RWPE2 (cell line): ENCODE results near the gene NPEPL1.
"Not testable (repeated sequence)": the region's sequence is repeated elsewhere in the genome, so short reads cannot be mapped to it uniquely, and the experiment has no call there.

Experiments
- ATAC-seq: fragments of 200-7000 bp; cut with Tn5 transposase; 3 replicates; pipeline ENCODE4 v1.9.1; 2021; ENCODE audit warnings: low read depth
- DNase-seq: peaks from one replicate; pipeline ENCODE4 v3.0.0-alpha.2; 2020; ENCODE audit warnings: low spot score
- H3K27ac ChIP-seq: fragments of 450-650 bp; 2 replicates; pipeline ENCODE4 v1.5.1; 2017; ENCODE audit warnings: mild to moderate bottlenecking; ENCODE audit not compliant: poor library complexity, severe bottlenecking
- H3K27me3 ChIP-seq: fragments of 250-450 bp; sonication (Bioruptor Pico); 2 replicates; pipeline ENCODE4 v1.5.1; 2021; ENCODE audit warnings: mild to moderate bottlenecking, moderate library complexity; ENCODE audit not compliant: insufficient read depth, poor library complexity, severe bottlenecking
- H3K36me3 ChIP-seq: fragments of 250-450 bp; sonication (Bioruptor Pico); 2 replicates; pipeline ENCODE4 v1.5.1; 2020; ENCODE audit warnings: low read depth, mild to moderate bottlenecking, moderate library complexity
- H3K4me1 ChIP-seq: fragments of 250-450 bp; sonication (Bioruptor Pico); 2 replicates; pipeline ENCODE4 v1.5.1; 2021; ENCODE audit warnings: mild to moderate bottlenecking, moderate library complexity; ENCODE audit not compliant: insufficient read depth, poor library complexity, severe bottlenecking
- H3K4me3 ChIP-seq: fragments of 250-450 bp; sonication (Bioruptor Pico); 2 replicates; pipeline ENCODE4 v1.5.1; 2021; ENCODE audit warnings: mild to moderate bottlenecking, moderate library complexity; ENCODE audit not compliant: severe bottlenecking
- H3K9me3 ChIP-seq: fragments of 250-450 bp; sonication (Bioruptor Pico); 2 replicates; pipeline ENCODE4 v1.5.1; 2021; ENCODE audit warnings: mild to moderate bottlenecking, moderate library complexity; ENCODE audit not compliant: severe bottlenecking
- TF ChIP-seq, protein P1 (sequence below): fragments of 450-650 bp; IDR thresholded peaks from one replicate; pipeline ENCODE4 v1.5.1; 2017; ENCODE audit warnings: mild to moderate bottlenecking, moderate library complexity; ENCODE audit not compliant: poor library complexity, severe bottlenecking

NPEPL1 gene

DNA sequence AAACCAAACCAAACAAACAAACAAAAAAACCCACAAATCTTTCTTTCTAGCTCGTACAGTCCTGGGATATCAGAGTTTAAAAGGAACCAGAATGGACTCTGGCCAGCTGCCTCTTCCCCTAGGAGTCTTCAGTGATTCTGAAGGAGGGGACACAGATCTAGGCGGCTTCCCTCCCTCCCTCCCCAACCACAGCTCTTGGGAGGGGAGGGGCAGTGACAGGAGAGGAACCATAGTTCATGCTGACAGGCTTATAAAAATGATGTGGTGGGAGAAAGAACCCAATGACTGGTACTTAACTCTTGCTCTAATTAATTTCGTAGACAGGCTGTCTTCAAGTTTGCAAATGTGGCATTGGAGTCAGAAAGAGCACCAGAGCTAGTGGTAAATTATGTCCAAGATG lies 56.0 kb downstream of the NPEPL1 start:
- ATAC-seq, result no peak
- H3K27me3 ChIP-seq, result peaks cover 61% of the 10 kb centered on the region

DNA sequence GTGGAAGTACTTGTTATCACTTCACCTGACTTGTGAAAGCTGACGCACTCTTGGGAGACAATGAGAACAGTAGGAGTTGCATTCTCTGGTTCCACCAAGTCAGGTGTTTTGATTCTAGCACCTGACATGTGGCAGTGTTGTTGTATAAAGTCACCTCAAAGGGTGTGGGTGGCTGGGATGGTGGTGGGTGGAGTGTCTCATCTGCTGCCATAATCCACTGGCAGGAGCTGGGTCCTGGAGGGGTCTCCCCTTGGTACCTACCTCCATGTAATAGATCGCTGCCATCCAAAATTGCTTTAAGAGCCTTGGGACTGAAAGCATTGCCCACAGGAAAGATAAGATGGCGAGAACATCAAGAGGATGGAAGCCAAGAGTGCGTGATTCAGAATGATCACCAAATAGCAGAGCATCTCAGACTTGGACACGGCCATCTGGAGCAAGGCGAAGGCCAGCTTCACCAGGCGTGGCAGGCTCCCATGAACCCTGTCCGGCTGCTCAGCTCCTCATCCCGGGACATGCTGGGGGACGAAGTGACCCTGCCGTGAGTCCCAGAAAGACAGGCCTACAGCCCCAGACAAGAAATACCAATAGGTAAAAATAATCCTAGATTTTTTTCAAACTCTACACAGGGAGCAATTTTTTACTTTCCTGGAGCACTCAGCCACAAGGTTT lies 56.6 kb downstream of the NPEPL1 start:
- H3K4me3 ChIP-seq, result no peak overlapping the region
- H3K27me3 ChIP-seq, result peaks cover 67% of the 10 kb centered on the region
- TF ChIP-seq, protein P1, sequence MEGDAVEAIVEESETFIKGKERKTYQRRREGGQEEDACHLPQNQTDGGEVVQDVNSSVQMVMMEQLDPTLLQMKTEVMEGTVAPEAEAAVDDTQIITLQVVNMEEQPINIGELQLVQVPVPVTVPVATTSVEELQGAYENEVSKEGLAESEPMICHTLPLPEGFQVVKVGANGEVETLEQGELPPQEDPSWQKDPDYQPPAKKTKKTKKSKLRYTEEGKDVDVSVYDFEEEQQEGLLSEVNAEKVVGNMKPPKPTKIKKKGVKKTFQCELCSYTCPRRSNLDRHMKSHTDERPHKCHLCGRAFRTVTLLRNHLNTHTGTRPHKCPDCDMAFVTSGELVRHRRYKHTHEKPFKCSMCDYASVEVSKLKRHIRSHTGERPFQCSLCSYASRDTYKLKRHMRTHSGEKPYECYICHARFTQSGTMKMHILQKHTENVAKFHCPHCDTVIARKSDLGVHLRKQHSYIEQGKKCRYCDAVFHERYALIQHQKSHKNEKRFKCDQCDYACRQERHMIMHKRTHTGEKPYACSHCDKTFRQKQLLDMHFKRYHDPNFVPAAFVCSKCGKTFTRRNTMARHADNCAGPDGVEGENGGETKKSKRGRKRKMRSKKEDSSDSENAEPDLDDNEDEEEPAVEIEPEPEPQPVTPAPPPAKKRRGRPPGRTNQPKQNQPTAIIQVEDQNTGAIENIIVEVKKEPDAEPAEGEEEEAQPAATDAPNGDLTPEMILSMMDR, result no peak
- H3K9me3 ChIP-seq, result no peaks in the 10 kb centered on the region
- no peak for ATAC-seq
- no peak overlapping the region for H3K27ac ChIP-seq
- no peaks in the 10 kb centered on the region for H3K4me1 ChIP-seq
- DNase-seq, result no peak
- no peaks in the 10 kb centered on the region for H3K36me3 ChIP-seq

More for the DNA sequence above, 56.0 kb downstream of the NPEPL1 start:
- Histone ChIP-seq H3K4me1 (no peaks in the 10 kb centered on the region), H3K27ac (no peak overlapping the region), H3K9me3 (no peaks in the 10 kb centered on the region), H3K36me3 (no peaks in the 10 kb centered on the region), H3K4me3 (no peak overlapping the region)
- no peak for DNase-seq
- TF ChIP-seq, protein P1, result no peak

DNA sequence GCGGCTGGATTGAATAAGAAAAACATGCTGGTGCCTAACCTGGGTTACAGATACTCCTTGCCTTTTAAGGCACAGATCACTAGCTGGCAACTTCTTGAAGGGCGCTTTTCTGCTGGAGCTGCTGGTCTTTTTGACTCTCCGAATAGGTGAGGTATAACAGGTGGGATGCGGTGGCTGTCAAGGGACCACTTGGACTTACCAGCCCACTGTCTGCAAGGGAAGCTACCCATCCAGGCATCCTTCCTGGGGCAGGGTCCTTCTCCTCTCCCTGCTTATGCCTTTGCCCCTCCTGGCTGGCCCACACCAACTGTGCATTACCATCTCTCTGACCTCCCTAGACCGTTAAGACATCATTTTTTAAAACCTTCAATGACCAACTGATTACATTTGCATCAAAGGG lies 57.4 kb downstream of the NPEPL1 start:
- H3K4me1 ChIP-seq, result no peaks in the 10 kb centered on the region
- H3K27ac ChIP-seq, result no peak overlapping the region
- no peaks in the 10 kb centered on the region for H3K36me3 ChIP-seq
- peaks cover 70% of the 10 kb centered on the region for H3K27me3 ChIP-seq
- H3K9me3 ChIP-seq, result no peaks in the 10 kb centered on the region
- TF ChIP-seq, protein P1, result no peak
- H3K4me3 ChIP-seq, result no peak overlapping the region
- no peak for ATAC-seq
- DNase-seq, result no peak

DNA sequence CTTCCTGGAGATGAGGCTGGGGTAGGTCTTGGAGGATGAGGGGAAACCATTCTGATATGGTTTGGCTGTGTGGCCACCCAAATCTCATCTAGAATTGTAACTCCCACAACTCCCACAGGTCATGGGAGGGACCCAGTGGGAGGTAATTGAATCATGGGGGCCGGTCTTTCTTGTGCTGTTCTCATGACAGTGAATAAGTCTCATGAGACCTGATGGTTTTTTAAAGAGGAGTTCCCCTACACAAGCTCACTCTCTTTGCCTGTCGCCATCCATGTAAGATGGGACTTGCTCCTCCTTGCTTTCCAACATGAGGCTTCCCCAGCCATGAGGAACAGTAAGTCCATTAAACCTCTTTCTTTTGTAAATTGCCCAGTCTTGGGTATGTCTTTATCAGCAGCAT lies 58.1 kb downstream of the NPEPL1 start:
- DNase-seq, H3K27ac ChIP-seq, ATAC-seq, H3K9me3 ChIP-seq, H3K36me3 ChIP-seq, H3K4me3 ChIP-seq, H3K4me1 ChIP-seq: not testable (repeated sequence)
- peaks cover 69% of the 10 kb centered on the region for H3K27me3 ChIP-seq

DNA sequence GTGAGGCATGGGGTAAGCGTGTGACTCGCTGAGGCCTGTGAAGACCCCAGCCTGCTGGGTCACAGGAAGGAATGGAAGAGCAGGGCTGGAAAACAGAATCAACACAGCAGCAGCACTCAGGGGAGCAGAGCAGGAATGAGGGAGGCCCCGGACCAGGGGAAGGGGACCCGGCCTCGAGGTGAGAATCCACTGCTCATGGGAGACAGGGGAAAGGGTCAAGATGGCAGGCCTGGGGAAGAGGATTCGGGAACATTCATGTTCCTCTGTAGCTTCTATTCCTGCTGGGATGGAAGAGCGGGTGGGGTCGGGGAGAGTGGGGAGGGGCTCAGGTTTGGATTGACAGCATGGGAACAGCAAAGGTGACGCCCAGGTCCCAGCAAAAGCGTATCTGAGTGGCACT lies 59.4 kb downstream of the NPEPL1 start:
- no peak; the same call in 2 of the 3 replicates for ATAC-seq
- H3K9me3 ChIP-seq, result no peaks in the 10 kb centered on the region
- no peak overlapping the region for H3K27ac ChIP-seq
- TF ChIP-seq, protein P1, result no peak
- DNase-seq, result no peak
- H3K4me1 ChIP-seq, result no peaks in the 10 kb centered on the region
- peaks cover 65% of the 10 kb centered on the region for H3K27me3 ChIP-seq
- no peak overlapping the region for H3K4me3 ChIP-seq
- no peaks in the 10 kb centered on the region for H3K36me3 ChIP-seq
